Measurements from ENCODE around the gene ACP7.

ACP7 gene

GRCh38 chr19:39052243-39052746 lies 31.9 kb upstream of the ACP7 start:
- DNase-seq (ENCODE audit: low spot score): peak; percentile 52
- TF ChIP-seq, protein P1, sequence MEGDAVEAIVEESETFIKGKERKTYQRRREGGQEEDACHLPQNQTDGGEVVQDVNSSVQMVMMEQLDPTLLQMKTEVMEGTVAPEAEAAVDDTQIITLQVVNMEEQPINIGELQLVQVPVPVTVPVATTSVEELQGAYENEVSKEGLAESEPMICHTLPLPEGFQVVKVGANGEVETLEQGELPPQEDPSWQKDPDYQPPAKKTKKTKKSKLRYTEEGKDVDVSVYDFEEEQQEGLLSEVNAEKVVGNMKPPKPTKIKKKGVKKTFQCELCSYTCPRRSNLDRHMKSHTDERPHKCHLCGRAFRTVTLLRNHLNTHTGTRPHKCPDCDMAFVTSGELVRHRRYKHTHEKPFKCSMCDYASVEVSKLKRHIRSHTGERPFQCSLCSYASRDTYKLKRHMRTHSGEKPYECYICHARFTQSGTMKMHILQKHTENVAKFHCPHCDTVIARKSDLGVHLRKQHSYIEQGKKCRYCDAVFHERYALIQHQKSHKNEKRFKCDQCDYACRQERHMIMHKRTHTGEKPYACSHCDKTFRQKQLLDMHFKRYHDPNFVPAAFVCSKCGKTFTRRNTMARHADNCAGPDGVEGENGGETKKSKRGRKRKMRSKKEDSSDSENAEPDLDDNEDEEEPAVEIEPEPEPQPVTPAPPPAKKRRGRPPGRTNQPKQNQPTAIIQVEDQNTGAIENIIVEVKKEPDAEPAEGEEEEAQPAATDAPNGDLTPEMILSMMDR (IDR thresholded peaks at IDR 0.05; ENCODE audit: extremely low read depth, missing control alignments): peak; percentile 78

DNA sequence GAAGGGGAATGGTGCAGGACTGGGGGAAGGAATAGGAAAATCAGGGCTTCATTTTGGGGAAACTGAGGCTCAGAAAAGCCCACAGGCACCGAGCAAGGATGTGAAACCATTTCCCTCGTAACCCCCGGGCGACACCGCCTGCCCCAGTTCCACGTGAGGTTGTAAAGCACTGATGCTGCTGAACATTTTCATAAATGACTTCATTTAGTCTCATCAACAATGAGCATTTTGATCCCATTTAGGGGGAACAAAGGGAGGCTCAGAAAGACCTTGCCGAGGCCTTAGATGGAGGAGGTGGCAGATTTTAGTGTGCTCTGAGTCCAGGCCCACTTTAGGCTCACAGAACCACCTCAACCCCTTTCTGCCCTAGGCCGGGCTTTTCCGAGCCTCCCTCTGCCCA lies 31.3 kb upstream of the ACP7 start:
- TF ChIP-seq, protein P1 (IDR thresholded peaks at IDR 0.05; ENCODE audit: extremely low read depth, missing control alignments): no peak
- no peak for DNase-seq (ENCODE audit: low spot score)

- TF ChIP-seq, protein P1 (IDR thresholded peaks at IDR 0.05; ENCODE audit: extremely low read depth, missing control alignments): no peak
- no peak for DNase-seq (ENCODE audit: low spot score)
These were observed 30.7 kb upstream of the ACP7 start for GRCh38 chr19:39053276-39054090.

- TF ChIP-seq, protein P1 (IDR thresholded peaks at IDR 0.05; ENCODE audit: extremely low read depth, missing control alignments): no peak
- DNase-seq (ENCODE audit: low spot score): no peak
These were observed 30.1 kb upstream of the ACP7 start for GRCh38 chr19:39054091-39054470.

- TF ChIP-seq, protein P1 (IDR thresholded peaks at IDR 0.05; ENCODE audit: extremely low read depth, missing control alignments): no peak
- DNase-seq (ENCODE audit: low spot score): no peak
These were observed 26.6 kb upstream of the ACP7 start for GRCh38 chr19:39057615-39058014.

- DNase-seq (ENCODE audit: low spot score): no peak
- TF ChIP-seq, protein P1 (IDR thresholded peaks at IDR 0.05; ENCODE audit: extremely low read depth, missing control alignments): no peak
These were observed 24.9 kb upstream of the ACP7 start for GRCh38 chr19:39059302-39059701.

- TF ChIP-seq, protein P1 (IDR thresholded peaks at IDR 0.05; ENCODE audit: extremely low read depth, missing control alignments): no peak
- DNase-seq (ENCODE audit: low spot score): no peak
These were observed 24.0 kb upstream of the ACP7 start for GRCh38 chr19:39060171-39060570.

Data from GM20000 (cell line).